KMS-11 (cell line): ENCODE data around the gene SRSF10.

Source experiments
- H2AFZ ChIP-seq: fragments of 200-600 bp; sonication (generic); 2 replicates; pipeline ENCODE4 v1.6.1; 2016; ENCODE audit warnings: antibody characterized with exemption, mixed run types, low read depth
- H3K27ac ChIP-seq: fragments of 200-600 bp; sonication (generic); 2 replicates; pipeline ENCODE4 v1.6.1; 2016; ENCODE audit warnings: mild to moderate bottlenecking, mixed run types
- H3K27me3 ChIP-seq: fragments of 200-600 bp; sonication (generic); 2 replicates; pipeline ENCODE4 v1.6.1; 2017; ENCODE audit warnings: mild to moderate bottlenecking, low read depth, mixed run types, moderate library complexity; ENCODE audit not compliant: insufficient read depth
- H3K36me3 ChIP-seq: fragments of 200-600 bp; sonication (generic); 2 replicates; pipeline ENCODE4 v1.6.1; 2017; ENCODE audit warnings: mild to moderate bottlenecking, mixed run types; ENCODE audit not compliant: insufficient read depth
- H3K4me1 ChIP-seq: fragments of 200-600 bp; sonication (generic); 2 replicates; pipeline ENCODE4 v1.6.1; 2016; ENCODE audit warnings: mild to moderate bottlenecking, low read depth, mixed run types; ENCODE audit not compliant: poor library complexity, severe bottlenecking
- H3K4me2 ChIP-seq: fragments of 200-600 bp; sonication (generic); 2 replicates; pipeline ENCODE4 v1.7.0; 2016; ENCODE audit warnings: mild to moderate bottlenecking, mixed run types
- H3K4me3 ChIP-seq: fragments of 200-600 bp; sonication (generic); IDR thresholded peaks from 2 replicates; pipeline ENCODE4 v1.6.1; 2017; ENCODE audit warnings: low read depth, low read length, mixed read lengths; ENCODE audit not compliant: insufficient read depth
- H3K79me2 ChIP-seq: fragments of 200-600 bp; sonication (generic); 2 replicates; pipeline ENCODE4 v1.6.1; 2016; ENCODE audit warnings: low read depth, mixed run types; ENCODE audit not compliant: insufficient read depth
- H3K9ac ChIP-seq: fragments of 200-600 bp; sonication (generic); 2 replicates; pipeline ENCODE4 v1.6.1; 2016; ENCODE audit warnings: mild to moderate bottlenecking, mixed run types
- H4K20me1 ChIP-seq: fragments of 200-600 bp; sonication (generic); 2 replicates; pipeline ENCODE4 v1.6.1; 2016; ENCODE audit warnings: mild to moderate bottlenecking, mixed run types; ENCODE audit not compliant: insufficient read depth
- CTCF ChIP-seq: fragments of 200-600 bp; sonication (generic); conservative IDR thresholded peaks from 2 replicates; pipeline ENCODE4 v1.6.1; 2017; ENCODE audit warnings: low read depth, mild to moderate bottlenecking, antibody characterized with exemption, low read length, moderate library complexity, mixed read lengths

SRSF10 gene

GRCh38 chr1:23916209-23917131, 63.7 kb downstream of the SRSF10 start:
- H3K36me3 ChIP-seq, result no peaks in the 10 kb centered on the region
- H2AFZ ChIP-seq, result peak overlapping the region; percentile 55; the same call in 1 of the 2 replicates
- H3K4me3 ChIP-seq, result no peak overlapping the region
- TF ChIP-seq CTCF, result peak; percentile 76
- H3K9ac ChIP-seq, result no peak overlapping the region; the same call in 1 of the 2 replicates
- no peaks in the 10 kb centered on the region for H3K27me3 ChIP-seq
- H3K4me2 ChIP-seq, result peak overlapping the region; percentile 5; the same call in 1 of the 2 replicates
- H3K79me2 ChIP-seq, result no peaks in the 10 kb centered on the region
- H3K4me1 ChIP-seq, result peaks cover 51% of the 10 kb centered on the region
- H3K27ac ChIP-seq, result no peak overlapping the region
- H4K20me1 ChIP-seq, result no peaks in the 10 kb centered on the region

- H3K27me3 ChIP-seq, result no peaks in the 10 kb centered on the region
- H4K20me1 ChIP-seq, result no peaks in the 10 kb centered on the region
- no peak overlapping the region for H3K9ac ChIP-seq
- H3K79me2 ChIP-seq, result no peaks in the 10 kb centered on the region
- no peaks in the 10 kb centered on the region for H3K36me3 ChIP-seq
- no peak overlapping the region for H3K4me3 ChIP-seq
- no peak overlapping the region for H3K4me2 ChIP-seq
- no peak for TF ChIP-seq CTCF
- no peak overlapping the region for H2AFZ ChIP-seq
- H3K27ac ChIP-seq, result no peak overlapping the region
- H3K4me1 ChIP-seq, result peaks cover 42% of the 10 kb centered on the region
Measured at GRCh38 chr1:23915466-23915865, 64.7 kb downstream of the SRSF10 start.

GRCh38 chr1:23914921-23915320, 65.2 kb downstream of the SRSF10 start:
- Histone ChIP-seq H2AFZ (no peak overlapping the region), H3K4me1 (peaks cover 37% of the 10 kb centered on the region), H3K4me2 (no peak overlapping the region), H3K4me3 (no peak overlapping the region), H3K9ac (no peak overlapping the region), H3K36me3 (no peaks in the 10 kb centered on the region), H4K20me1 (no peaks in the 10 kb centered on the region), H3K79me2 (no peaks in the 10 kb centered on the region), H3K27me3 (no peaks in the 10 kb centered on the region), H3K27ac (no peak overlapping the region)
- no peak for TF ChIP-seq CTCF
